Neural progenitor cell (in vitro differentiated cells): Measurements from ENCODE around the gene SUGCT.

ENCODE experiments used
- CTCF ChIP-seq: fragments of 200-600 bp; sonication (generic); IDR thresholded peaks from 2 replicates; pipeline ENCODE4 v1.5.1; 2017; ENCODE audit warnings: antibody characterized with exemption, mild to moderate bottlenecking
- EZH2 ChIP-seq: fragments of 200-600 bp; sonication (generic); IDR thresholded peaks from 2 replicates; pipeline ENCODE4 v1.6.1; 2017; ENCODE audit warnings: antibody characterized with exemption, mild to moderate bottlenecking, moderate library complexity
- EZH2phosphoT487 ChIP-seq: fragments of 200-600 bp; sonication (generic); IDR thresholded peaks from 2 replicates; pipeline ENCODE4 v1.6.1; 2017; ENCODE audit warnings: antibody characterized with exemption

DNA sequence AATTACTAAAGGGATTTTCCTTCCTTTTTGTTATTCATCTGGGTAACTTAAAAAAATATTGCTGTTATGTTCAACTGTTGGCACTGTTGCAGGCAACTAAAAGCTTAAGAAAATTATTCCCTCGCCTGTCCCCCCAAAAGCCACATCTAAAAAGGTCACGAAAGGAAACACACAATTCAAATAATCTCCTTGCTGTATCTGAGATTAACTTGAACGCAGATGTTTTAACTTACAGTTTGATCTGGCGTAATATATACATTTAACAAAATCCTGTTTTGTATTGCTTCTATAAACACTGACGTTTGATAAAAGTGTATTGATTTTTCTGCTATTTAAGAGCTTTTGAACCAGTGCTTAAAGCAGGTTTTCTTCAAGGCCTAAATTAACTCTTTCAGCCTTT is 432.1 kb downstream of the SUGCT start:
- TF ChIP-seq CTCF (no peak), EZH2 (no peak), EZH2phosphoT487 (no peak)
